OCI-LY1 (cell line): ENCODE results near the gene PANK4.

Experiments
- H2AFZ ChIP-seq: fragments of 200-600 bp; sonication (generic), shearing (Covaris generic); 2 replicates; pipeline ENCODE4 v1.6.0; 2014; ENCODE audit warnings: antibody characterized with exemption, mild to moderate bottlenecking, low read length
- H3F3A ChIP-seq: fragments of 200-600 bp; sonication (generic), shearing (Covaris generic); 2 replicates; pipeline ENCODE4 v1.6.0; 2014; ENCODE audit warnings: mild to moderate bottlenecking, antibody characterized with exemption, low read length, moderate library complexity; ENCODE audit not compliant: insufficient read depth
- H3K27ac ChIP-seq: fragments of 200-600 bp; sonication (generic); 2 replicates; pipeline ENCODE4 v1.5.1; 2014; ENCODE audit warnings: low read length, mixed run types, mild to moderate bottlenecking, low read depth; ENCODE audit not compliant: poor library complexity, severe bottlenecking
- H3K27me3 ChIP-seq: fragments of 200-600 bp; sonication (generic); 2 replicates; pipeline ENCODE4 v1.6.0; 2014; ENCODE audit warnings: antibody characterized with exemption, mild to moderate bottlenecking, low read length, moderate library complexity; ENCODE audit not compliant: insufficient read depth
- H3K36me3 ChIP-seq: fragments of 200-600 bp; sonication (generic); 2 replicates; pipeline ENCODE4 v1.6.1; 2014; ENCODE audit warnings: mild to moderate bottlenecking, antibody characterized with exemption, low read length, moderate library complexity, mixed read lengths; ENCODE audit not compliant: insufficient read depth
- H3K4me1 ChIP-seq: fragments of 200-600 bp; sonication (generic); 2 replicates; pipeline ENCODE4 v1.5.1; 2014; ENCODE audit warnings: mild to moderate bottlenecking, low read length, moderate library complexity; ENCODE audit not compliant: insufficient read depth, severe bottlenecking
- H3K4me2 ChIP-seq: fragments of 200-600 bp; sonication (generic), shearing (Covaris generic); 2 replicates; pipeline ENCODE4 v1.6.1; 2014; ENCODE audit warnings: low read length
- H3K4me3 ChIP-seq: fragments of 200-600 bp; sonication (generic); 2 replicates; pipeline ENCODE4 v1.5.1; 2014; ENCODE audit warnings: low read length, low read depth, mild to moderate bottlenecking, mixed read lengths; ENCODE audit not compliant: poor library complexity, severe bottlenecking
- H3K79me2 ChIP-seq: fragments of 200-600 bp; shearing (Covaris generic); 2 replicates; pipeline ENCODE4 v1.6.1; 2016; ENCODE audit warnings: mixed run types, low read length, mixed read lengths; ENCODE audit not compliant: insufficient read depth
- H3K9ac ChIP-seq: fragments of 200-600 bp; sonication (generic), shearing (Covaris generic); 2 replicates; pipeline ENCODE4 v1.6.1; 2014; ENCODE audit warnings: mild to moderate bottlenecking, low read length, mixed read lengths
- H3K9me2 ChIP-seq: fragments of 200-600 bp; sonication (generic), shearing (Covaris generic); 2 replicates; pipeline ENCODE4 v1.6.1; 2014; ENCODE audit warnings: low read depth, mild to moderate bottlenecking, low read length, mixed read lengths
- H3K9me3 ChIP-seq: fragments of 200-600 bp; shearing (Covaris generic); 2 replicates; pipeline ENCODE4 v1.6.1; 2014; ENCODE audit warnings: low read length, mixed read lengths
- H4K20me1 ChIP-seq: fragments of 200-600 bp; sonication (generic), shearing (Covaris generic); 2 replicates; pipeline ENCODE4 v1.6.0; 2016; ENCODE audit warnings: mild to moderate bottlenecking, low read length; ENCODE audit not compliant: insufficient read depth
- EZH2 ChIP-seq: fragments of 200-600 bp; sonication (generic), shearing (Covaris generic); IDR thresholded peaks from 2 replicates; pipeline ENCODE4 v1.8.0; 2017; ENCODE audit warnings: borderline replicate concordance, mixed run types, mild to moderate bottlenecking, antibody characterized with exemption, low read length, moderate library complexity, mixed read lengths
- TF ChIP-seq, protein P1 (sequence below): fragments of 200-600 bp; sonication (generic), shearing (Covaris generic); IDR thresholded peaks from 2 replicates; pipeline ENCODE4 v1.5.1; 2017; ENCODE audit warnings: mild to moderate bottlenecking, antibody characterized with exemption, low read length, moderate library complexity, mixed read lengths

Gene PANK4

DNA sequence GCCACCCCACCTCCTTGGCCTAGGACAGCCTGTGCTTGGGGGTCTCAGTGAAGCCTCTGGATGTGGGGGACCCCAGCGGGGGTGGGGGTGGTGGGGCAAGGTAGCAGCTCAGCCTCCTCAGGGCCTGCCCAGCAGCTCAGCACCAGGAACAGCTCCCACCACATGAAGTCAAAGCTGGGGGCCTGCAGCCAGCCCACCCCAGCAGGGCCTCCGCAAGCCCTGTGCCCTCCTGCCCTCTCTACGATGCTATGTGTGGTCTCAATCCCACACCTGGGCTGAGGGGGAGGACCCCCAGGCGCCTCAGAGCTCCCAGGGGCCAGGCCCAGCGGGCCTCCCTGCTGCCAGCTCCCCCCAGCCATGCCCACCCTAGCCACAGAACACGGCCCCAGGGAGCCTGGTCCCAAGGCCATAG lies 18.6 kb downstream of the PANK4 start:
- peaks cover 49% of the 10 kb centered on the region for H3K36me3 ChIP-seq

DNA sequence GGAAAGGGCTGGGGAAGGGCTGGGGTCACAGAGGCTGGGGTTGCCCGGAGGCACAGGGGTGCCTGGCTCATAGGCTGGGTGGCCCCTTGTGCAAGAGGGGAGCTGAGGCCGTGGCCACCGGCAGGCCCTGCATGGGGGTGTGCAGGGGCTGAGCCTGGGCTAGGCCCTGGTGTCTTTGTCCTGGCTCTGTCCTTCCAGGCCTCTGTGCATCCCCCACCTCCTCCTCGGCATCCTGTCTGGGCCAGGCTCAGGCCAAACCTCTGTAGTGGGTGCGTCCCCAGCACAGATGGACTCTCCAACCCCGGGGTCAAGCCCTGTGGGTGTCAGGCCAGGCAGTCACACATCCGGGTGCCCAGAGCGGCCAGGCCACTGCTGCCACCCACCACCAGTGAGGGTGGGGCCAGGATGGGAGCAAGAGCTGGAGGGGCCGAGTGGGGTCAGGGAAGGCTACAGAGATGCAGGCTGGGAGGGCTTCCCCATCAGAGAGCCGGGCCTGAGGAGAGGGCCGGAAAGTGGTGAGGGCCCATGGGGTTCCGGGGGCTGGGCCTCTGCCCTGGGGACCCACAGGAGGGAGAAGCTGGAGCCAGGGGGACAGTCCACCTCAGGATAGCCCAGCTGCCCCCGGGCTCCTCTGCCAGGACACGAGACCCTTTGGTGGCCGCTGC lies 19.4 kb downstream of the PANK4 start:
- peaks cover 7% of the 10 kb centered on the region; the same call in 1 of the 2 replicates for H3K27me3 ChIP-seq
- no peak overlapping the region for H2AFZ ChIP-seq
- H3K4me2 ChIP-seq: no peak overlapping the region
- no peak overlapping the region for H3K4me3 ChIP-seq
- no peaks in the 10 kb centered on the region for H3K4me1 ChIP-seq
- H3K9ac ChIP-seq: no peak overlapping the region
- H3K27ac ChIP-seq: no peak overlapping the region
- no peaks in the 10 kb centered on the region for H3F3A ChIP-seq
- H3K79me2 ChIP-seq: no peaks in the 10 kb centered on the region
- no peaks in the 10 kb centered on the region for H4K20me1 ChIP-seq
- no peaks in the 10 kb centered on the region for H3K9me3 ChIP-seq
- no peaks in the 10 kb centered on the region for H3K9me2 ChIP-seq
- peaks cover 42% of the 10 kb centered on the region for H3K36me3 ChIP-seq
- no peak for TF ChIP-seq EZH2
- TF ChIP-seq, protein P1, sequence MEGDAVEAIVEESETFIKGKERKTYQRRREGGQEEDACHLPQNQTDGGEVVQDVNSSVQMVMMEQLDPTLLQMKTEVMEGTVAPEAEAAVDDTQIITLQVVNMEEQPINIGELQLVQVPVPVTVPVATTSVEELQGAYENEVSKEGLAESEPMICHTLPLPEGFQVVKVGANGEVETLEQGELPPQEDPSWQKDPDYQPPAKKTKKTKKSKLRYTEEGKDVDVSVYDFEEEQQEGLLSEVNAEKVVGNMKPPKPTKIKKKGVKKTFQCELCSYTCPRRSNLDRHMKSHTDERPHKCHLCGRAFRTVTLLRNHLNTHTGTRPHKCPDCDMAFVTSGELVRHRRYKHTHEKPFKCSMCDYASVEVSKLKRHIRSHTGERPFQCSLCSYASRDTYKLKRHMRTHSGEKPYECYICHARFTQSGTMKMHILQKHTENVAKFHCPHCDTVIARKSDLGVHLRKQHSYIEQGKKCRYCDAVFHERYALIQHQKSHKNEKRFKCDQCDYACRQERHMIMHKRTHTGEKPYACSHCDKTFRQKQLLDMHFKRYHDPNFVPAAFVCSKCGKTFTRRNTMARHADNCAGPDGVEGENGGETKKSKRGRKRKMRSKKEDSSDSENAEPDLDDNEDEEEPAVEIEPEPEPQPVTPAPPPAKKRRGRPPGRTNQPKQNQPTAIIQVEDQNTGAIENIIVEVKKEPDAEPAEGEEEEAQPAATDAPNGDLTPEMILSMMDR: no peak

More for the DNA sequence above, 18.6 kb downstream of the PANK4 start:
- Histone ChIP-seq H3F3A (no peaks in the 10 kb centered on the region), H3K4me3 (no peak overlapping the region), H3K27me3 (peaks cover 6% of the 10 kb centered on the region; the same call in 1 of the 2 replicates), H3K9ac (no peak overlapping the region), H3K9me3 (no peaks in the 10 kb centered on the region), H4K20me1 (no peaks in the 10 kb centered on the region), H3K79me2 (no peaks in the 10 kb centered on the region), H2AFZ (no peak overlapping the region), H3K27ac (no peak overlapping the region), H3K9me2 (no peaks in the 10 kb centered on the region), H3K4me2 (no peak overlapping the region), H3K4me1 (no peaks in the 10 kb centered on the region)
- TF ChIP-seq EZH2: no peak
- TF ChIP-seq, protein P1: no peak

- no peak overlapping the region for H3K9ac ChIP-seq
- no peak overlapping the region for H3K4me2 ChIP-seq
- H3K4me1 ChIP-seq: no peaks in the 10 kb centered on the region
- H3K79me2 ChIP-seq: no peaks in the 10 kb centered on the region
- H3K27ac ChIP-seq: no peak overlapping the region
- no peak overlapping the region for H3K4me3 ChIP-seq
- no peaks in the 10 kb centered on the region for H3K9me3 ChIP-seq
- H3F3A ChIP-seq: no peaks in the 10 kb centered on the region
- TF ChIP-seq EZH2: no peak
- H4K20me1 ChIP-seq: no peaks in the 10 kb centered on the region
- H3K36me3 ChIP-seq: peaks cover 34% of the 10 kb centered on the region
- H3K9me2 ChIP-seq: no peaks in the 10 kb centered on the region
- no peak overlapping the region for H2AFZ ChIP-seq
- H3K27me3 ChIP-seq: peaks cover 7% of the 10 kb centered on the region; the same call in 1 of the 2 replicates
These were observed 20.2 kb downstream of the PANK4 start for GRCh38 chr1:2506007-2506860.
